KMS-11 (cell line): ENCODE data around the gene GDI2.
"Not testable (repeated sequence)": the region's sequence is repeated elsewhere in the genome, so short reads cannot be mapped to it uniquely, and the experiment has no call there.

Source experiments
- H2AFZ ChIP-seq: fragments of 200-600 bp; sonication (generic); 2 replicates; pipeline ENCODE4 v1.6.1; 2016; ENCODE audit warnings: antibody characterized with exemption, mixed run types, low read depth
- H3K27ac ChIP-seq: fragments of 200-600 bp; sonication (generic); 2 replicates; pipeline ENCODE4 v1.6.1; 2016; ENCODE audit warnings: mild to moderate bottlenecking, mixed run types
- H3K27me3 ChIP-seq: fragments of 200-600 bp; sonication (generic); 2 replicates; pipeline ENCODE4 v1.6.1; 2017; ENCODE audit warnings: mild to moderate bottlenecking, low read depth, mixed run types, moderate library complexity; ENCODE audit not compliant: insufficient read depth
- H3K36me3 ChIP-seq: fragments of 200-600 bp; sonication (generic); 2 replicates; pipeline ENCODE4 v1.6.1; 2017; ENCODE audit warnings: mild to moderate bottlenecking, mixed run types; ENCODE audit not compliant: insufficient read depth
- H3K4me1 ChIP-seq: fragments of 200-600 bp; sonication (generic); 2 replicates; pipeline ENCODE4 v1.6.1; 2016; ENCODE audit warnings: mild to moderate bottlenecking, low read depth, mixed run types; ENCODE audit not compliant: poor library complexity, severe bottlenecking
- H3K4me2 ChIP-seq: fragments of 200-600 bp; sonication (generic); 2 replicates; pipeline ENCODE4 v1.7.0; 2016; ENCODE audit warnings: mild to moderate bottlenecking, mixed run types
- H3K4me3 ChIP-seq: fragments of 200-600 bp; sonication (generic); IDR thresholded peaks from 2 replicates; pipeline ENCODE4 v1.6.1; 2017; ENCODE audit warnings: low read depth, low read length, mixed read lengths; ENCODE audit not compliant: insufficient read depth
- H3K79me2 ChIP-seq: fragments of 200-600 bp; sonication (generic); 2 replicates; pipeline ENCODE4 v1.6.1; 2016; ENCODE audit warnings: low read depth, mixed run types; ENCODE audit not compliant: insufficient read depth
- H3K9ac ChIP-seq: fragments of 200-600 bp; sonication (generic); 2 replicates; pipeline ENCODE4 v1.6.1; 2016; ENCODE audit warnings: mild to moderate bottlenecking, mixed run types
- H4K20me1 ChIP-seq: fragments of 200-600 bp; sonication (generic); 2 replicates; pipeline ENCODE4 v1.6.1; 2016; ENCODE audit warnings: mild to moderate bottlenecking, mixed run types; ENCODE audit not compliant: insufficient read depth
- TF ChIP-seq, protein P1 (sequence below): fragments of 200-600 bp; sonication (generic); conservative IDR thresholded peaks from 2 replicates; pipeline ENCODE4 v1.6.1; 2017; ENCODE audit warnings: low read depth, mild to moderate bottlenecking, antibody characterized with exemption, low read length, moderate library complexity, mixed read lengths

GDI2 gene

DNA sequence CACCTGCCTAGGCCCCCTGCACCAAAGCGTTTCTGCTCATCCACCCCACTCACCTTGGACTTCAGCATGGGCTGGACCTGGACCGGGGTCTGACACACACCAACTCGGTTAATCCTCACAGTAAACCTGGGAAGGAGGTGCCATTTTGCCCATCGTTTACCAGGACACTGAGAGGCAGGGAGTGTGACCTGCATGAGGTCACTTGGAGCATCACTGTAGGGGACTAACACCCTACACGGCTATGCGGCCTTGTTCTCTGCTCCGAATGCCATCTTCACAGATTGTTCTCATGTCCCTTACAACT lies 43.4 kb upstream of the GDI2 start:
- no peak overlapping the region for H3K27ac ChIP-seq
- no peak overlapping the region for H2AFZ ChIP-seq
- no peaks in the 10 kb centered on the region for H3K79me2 ChIP-seq
- no peaks in the 10 kb centered on the region for H4K20me1 ChIP-seq
- TF ChIP-seq, protein P1, sequence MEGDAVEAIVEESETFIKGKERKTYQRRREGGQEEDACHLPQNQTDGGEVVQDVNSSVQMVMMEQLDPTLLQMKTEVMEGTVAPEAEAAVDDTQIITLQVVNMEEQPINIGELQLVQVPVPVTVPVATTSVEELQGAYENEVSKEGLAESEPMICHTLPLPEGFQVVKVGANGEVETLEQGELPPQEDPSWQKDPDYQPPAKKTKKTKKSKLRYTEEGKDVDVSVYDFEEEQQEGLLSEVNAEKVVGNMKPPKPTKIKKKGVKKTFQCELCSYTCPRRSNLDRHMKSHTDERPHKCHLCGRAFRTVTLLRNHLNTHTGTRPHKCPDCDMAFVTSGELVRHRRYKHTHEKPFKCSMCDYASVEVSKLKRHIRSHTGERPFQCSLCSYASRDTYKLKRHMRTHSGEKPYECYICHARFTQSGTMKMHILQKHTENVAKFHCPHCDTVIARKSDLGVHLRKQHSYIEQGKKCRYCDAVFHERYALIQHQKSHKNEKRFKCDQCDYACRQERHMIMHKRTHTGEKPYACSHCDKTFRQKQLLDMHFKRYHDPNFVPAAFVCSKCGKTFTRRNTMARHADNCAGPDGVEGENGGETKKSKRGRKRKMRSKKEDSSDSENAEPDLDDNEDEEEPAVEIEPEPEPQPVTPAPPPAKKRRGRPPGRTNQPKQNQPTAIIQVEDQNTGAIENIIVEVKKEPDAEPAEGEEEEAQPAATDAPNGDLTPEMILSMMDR: no peak
- no peaks in the 10 kb centered on the region for H3K36me3 ChIP-seq
- H3K4me1 ChIP-seq: peaks cover 3% of the 10 kb centered on the region
- no peak overlapping the region for H3K4me2 ChIP-seq
- H3K27me3 ChIP-seq: no peaks in the 10 kb centered on the region
- no peak overlapping the region for H3K9ac ChIP-seq
- H3K4me3 ChIP-seq: no peak overlapping the region

DNA sequence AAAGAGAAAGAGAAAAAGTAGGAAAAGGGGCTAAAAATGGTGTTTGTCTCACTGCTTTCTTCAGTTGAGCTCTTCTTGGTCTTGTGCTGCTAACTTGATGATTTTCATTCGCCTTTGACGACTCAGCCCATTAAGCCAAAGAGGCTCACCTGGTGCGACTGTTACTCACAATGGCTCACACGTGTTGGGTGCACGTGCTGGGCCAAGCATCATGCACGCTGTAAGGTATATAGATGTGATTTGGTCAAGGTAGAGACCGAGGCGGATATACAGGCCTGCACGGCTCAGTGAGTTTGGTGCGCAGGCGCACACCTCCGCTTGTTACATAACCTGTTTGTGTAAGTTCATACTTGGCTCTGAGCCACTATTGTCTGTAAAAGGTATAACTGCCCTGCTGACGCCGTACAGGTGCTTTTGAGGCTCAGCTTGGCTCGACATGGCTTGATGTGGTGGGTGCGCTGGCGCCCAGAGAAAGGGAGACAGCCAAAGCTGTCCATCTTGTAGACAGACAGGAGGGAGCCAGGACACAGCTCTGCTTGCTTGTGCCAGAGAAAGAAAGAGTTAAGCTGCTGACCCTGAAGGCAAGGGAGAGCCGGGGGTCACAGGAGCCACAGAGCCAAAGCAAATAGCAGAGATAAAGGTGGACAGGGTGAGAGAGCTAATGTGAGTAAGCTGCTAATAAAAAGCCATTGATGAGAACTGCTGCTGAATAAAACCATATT lies 42.9 kb upstream of the GDI2 start:
- no peak overlapping the region for H3K27ac ChIP-seq
- H3K9ac ChIP-seq: no peak overlapping the region
- no peak overlapping the region for H3K4me2 ChIP-seq
- H3K4me1 ChIP-seq: no peaks in the 10 kb centered on the region
- no peaks in the 10 kb centered on the region for H4K20me1 ChIP-seq
- no peaks in the 10 kb centered on the region for H3K79me2 ChIP-seq
- no peaks in the 10 kb centered on the region for H3K27me3 ChIP-seq
- no peaks in the 10 kb centered on the region for H3K36me3 ChIP-seq
- no peak overlapping the region for H2AFZ ChIP-seq
- TF ChIP-seq, protein P1: no peak
- H3K4me3 ChIP-seq: no peak overlapping the region

DNA sequence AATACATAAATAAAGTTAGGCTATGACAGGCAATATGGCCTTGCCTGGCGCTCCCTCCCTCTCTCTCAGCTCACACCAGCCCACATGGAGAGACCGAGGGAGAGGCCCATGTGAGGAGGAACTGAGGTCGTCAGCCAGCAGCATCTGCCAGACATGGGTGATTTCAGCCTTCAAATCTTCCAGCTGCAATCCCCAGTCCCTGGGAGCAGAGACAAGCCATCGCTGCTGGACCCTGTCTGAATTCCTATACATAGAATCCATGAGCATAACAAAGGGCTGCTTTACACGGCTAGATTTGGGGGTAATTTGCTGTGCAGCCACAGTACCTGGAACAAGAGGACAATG lies 40.9 kb upstream of the GDI2 start:
- Histone ChIP-seq H3K36me3 (no peaks in the 10 kb centered on the region), H2AFZ (no peak overlapping the region), H3K9ac (no peak overlapping the region), H3K79me2 (no peaks in the 10 kb centered on the region), H3K27me3 (no peaks in the 10 kb centered on the region), H3K27ac (no peak overlapping the region), H4K20me1 (no peaks in the 10 kb centered on the region), H3K4me2 (no peak overlapping the region), H3K4me3 (no peak overlapping the region), H3K4me1 (no peaks in the 10 kb centered on the region)
- TF ChIP-seq, protein P1: no peak

DNA sequence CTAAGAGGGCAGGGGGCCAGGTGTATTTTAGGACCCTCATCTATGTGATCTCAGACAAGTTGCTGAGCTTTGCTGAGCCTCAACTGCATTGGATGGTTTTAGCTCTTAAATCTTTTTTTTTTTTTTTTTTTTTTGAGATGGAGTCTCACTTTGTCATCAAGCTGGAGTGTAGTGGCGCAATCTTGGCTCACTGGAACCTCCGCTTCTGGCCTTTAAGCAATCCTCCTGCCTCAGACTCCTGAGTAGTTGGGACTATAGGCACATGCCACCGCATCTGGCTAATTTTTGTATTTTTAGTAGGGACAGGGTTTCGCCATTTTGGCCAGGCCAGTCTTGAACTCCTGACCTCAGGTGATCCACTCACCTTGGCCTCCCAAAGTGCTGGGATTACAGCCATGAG lies 33.4 kb upstream of the GDI2 start:
- not testable (repeated sequence) for H3K4me1 ChIP-seq, H2AFZ ChIP-seq, H3K4me2 ChIP-seq, H3K27ac ChIP-seq, H3K36me3 ChIP-seq, H4K20me1 ChIP-seq, H3K4me3 ChIP-seq, H3K9ac ChIP-seq, H3K27me3 ChIP-seq, H3K79me2 ChIP-seq

DNA sequence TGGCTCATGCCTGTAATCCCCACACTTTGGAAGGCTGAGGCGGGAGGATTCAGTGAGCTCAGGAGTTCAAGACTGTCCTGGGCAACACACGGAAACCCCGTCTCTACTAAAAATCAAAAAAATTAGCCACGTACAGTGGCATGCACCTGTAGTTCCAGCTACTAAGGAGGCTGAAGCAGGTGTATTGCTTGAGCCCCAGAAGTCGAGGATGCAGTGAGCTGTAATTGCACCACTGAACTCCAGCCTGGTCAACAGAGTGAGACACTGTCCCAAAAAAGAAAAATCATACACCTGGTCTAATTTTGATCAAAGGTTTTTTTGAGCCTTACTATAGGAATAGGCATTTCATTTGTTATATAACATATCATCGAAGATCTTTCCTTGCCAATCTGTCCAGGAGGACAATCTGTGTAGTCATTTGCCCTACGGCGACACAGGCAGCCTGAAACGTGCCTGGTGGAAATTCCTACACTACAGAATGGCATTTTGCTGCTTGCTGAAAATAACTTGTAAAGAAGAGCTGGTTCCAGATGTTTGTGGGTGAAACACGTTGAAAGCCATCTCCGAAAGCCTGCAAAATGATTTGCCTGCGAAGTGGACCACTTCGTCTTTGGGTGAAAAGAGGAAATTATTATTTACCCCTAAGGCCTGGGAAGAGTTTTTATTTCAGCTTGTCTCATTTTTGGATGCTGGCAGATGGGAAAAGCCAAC lies 31.3 kb upstream of the GDI2 start:
- H3K4me1 ChIP-seq: no peaks in the 10 kb centered on the region
- H3K27ac ChIP-seq: no peak overlapping the region
- no peak overlapping the region for H3K9ac ChIP-seq
- no peak overlapping the region for H3K4me3 ChIP-seq
- H4K20me1 ChIP-seq: no peaks in the 10 kb centered on the region
- no peaks in the 10 kb centered on the region for H3K36me3 ChIP-seq
- TF ChIP-seq, protein P1: no peak
- no peak overlapping the region for H2AFZ ChIP-seq
- H3K4me2 ChIP-seq: no peak overlapping the region
- H3K79me2 ChIP-seq: no peaks in the 10 kb centered on the region
- no peaks in the 10 kb centered on the region for H3K27me3 ChIP-seq
